PC-3 (cell line): ENCODE results near the gene WNK1. TPM values are rescaled to one million over a fixed set of nuclear protein-coding genes. Genes with fewer than 3 reads are reported as not detected.

Experiments used
- ATAC-seq: fragments of 200-7000 bp; cut with Tn5 transposase; 2 replicates; pipeline ENCODE4 v1.9.1; 2020; ENCODE audit warnings: mild to moderate bottlenecking, moderate library complexity
- BruUV-seq: library from RNA; stranded (reverse); fragments of 400-500 nt; replicated peaks from 2 replicates; lab custom pipeline; 2021; lab: Mats Ljungman, UMichigan
- CTCF ChIA-PET: fragments of 300-600 bp; sonication (Branson Sonifier 250); formaldehyde crosslinking; loops from one replicate; lab custom pipeline; 2022; ENCODE audit warnings: antibody characterized with exemption; lab: Charles Lee
- POLR2A ChIA-PET: fragments of 300-600 bp; sonication (Branson Sonifier 250); formaldehyde crosslinking; loops from one replicate; lab custom pipeline; 2022; ENCODE audit warnings: antibody characterized with exemption; ENCODE audit not compliant: unreplicated experiment; lab: Charles Lee
- DNase-seq: peaks from one replicate; pipeline ENCODE4 v3.0.0-alpha.2; 2015
- H2AFZ ChIP-seq: fragments of 300-600 bp; sonication (generic); 2 replicates; pipeline ENCODE4 v1.6.0; 2016; ENCODE audit warnings: antibody characterized with exemption, low read length
- H3F3A ChIP-seq: fragments of 300-600 bp; sonication (generic); one replicate; pipeline ENCODE4 v1.6.0; 2017; ENCODE audit warnings: antibody characterized with exemption, low read length, control low read depth, mild to moderate bottlenecking; ENCODE audit not compliant: unreplicated experiment
- H3K27ac ChIP-seq: fragments of 300-600 bp; sonication (generic); 2 replicates; pipeline ENCODE4 v1.5.1; 2016; ENCODE audit warnings: mild to moderate bottlenecking, low read length
- H3K27me3 ChIP-seq: fragments of 300-600 bp; sonication (generic); 2 replicates; pipeline ENCODE4 v1.6.1; 2016; ENCODE audit warnings: low read length, mixed read lengths
- H3K36me3 ChIP-seq: fragments of 300-600 bp; sonication (generic); 2 replicates; pipeline ENCODE4 v1.6.1; 2016; ENCODE audit warnings: low read depth, mixed run types, low read length, mixed read lengths
- H3K4me1 ChIP-seq: fragments of 300-600 bp; sonication (generic); 2 replicates; pipeline ENCODE4 v1.5.1; 2016; ENCODE audit warnings: low read length; ENCODE audit not compliant: insufficient read depth
- H3K4me2 ChIP-seq: fragments of 300-600 bp; sonication (generic); 2 replicates; pipeline ENCODE4 v1.6.0; 2016; ENCODE audit warnings: low read length
- H3K4me3 ChIP-seq: fragments of 300-600 bp; sonication (generic); 2 replicates; pipeline ENCODE4 v1.5.1; 2016; ENCODE audit warnings: mild to moderate bottlenecking, low read length, mixed read lengths
- H3K79me2 ChIP-seq: fragments of 300-600 bp; sonication (generic); 2 replicates; pipeline ENCODE4 v1.6.1; 2017; ENCODE audit warnings: low read length, mixed read lengths
- H3K9ac ChIP-seq: fragments of 300-600 bp; sonication (generic); 2 replicates; pipeline ENCODE4 v1.6.0; 2016; ENCODE audit warnings: mild to moderate bottlenecking, low read length
- H3K9me2 ChIP-seq: fragments of 300-600 bp; sonication (generic); replicated peaks from 2 replicates; pipeline ENCODE4 v1.6.1; 2016; ENCODE audit warnings: mixed run types, low read length, mixed read lengths
- H3K9me3 ChIP-seq: fragments of 300-600 bp; sonication (generic); 2 replicates; pipeline ENCODE4 v1.6.1; 2016; ENCODE audit warnings: low read length, mixed read lengths
- H4K20me1 ChIP-seq: fragments of 300-600 bp; sonication (generic); 2 replicates; pipeline ENCODE4 v1.6.1; 2016; ENCODE audit warnings: low read length, mixed read lengths
- EZH2 ChIP-seq: fragments of 300-600 bp; sonication (generic); IDR thresholded peaks from one replicate; pipeline ENCODE4 v1.6.1; 2017; ENCODE audit warnings: antibody characterized with exemption, mild to moderate bottlenecking, low read length; ENCODE audit not compliant: unreplicated experiment
- EZH2phosphoT487 ChIP-seq: fragments of 300-600 bp; sonication (generic); IDR thresholded peaks from 2 replicates; pipeline ENCODE4 v1.6.1; 2018; ENCODE audit warnings: mild to moderate bottlenecking, antibody characterized with exemption, low read length, borderline replicate concordance
- intact Hi-C: fragments of 100-400 bp; cut with micrococcal nuclease; formaldehyde crosslinking; loops from 2 replicates; pipeline ENCODE4 v1.9.0; 2023
- total RNA-seq: library from RNA; depleted of rRNA; stranded (reverse); fragments of >200 nt; gene quantifications from 2 replicates; pipeline ENCODE4 v1.2.3, GENCODE V29; 2014
- TF ChIP-seq, protein P1 (sequence below): fragments of 300-600 bp; sonication (generic); conservative IDR thresholded peaks from 2 replicates; pipeline ENCODE4 v1.5.1; 2017; ENCODE audit warnings: antibody characterized with exemption, low read depth, mild to moderate bottlenecking, low read length

Gene WNK1
- total RNA-seq, 1 experiment from 2014 or later: 44.5 TPM

DNA sequence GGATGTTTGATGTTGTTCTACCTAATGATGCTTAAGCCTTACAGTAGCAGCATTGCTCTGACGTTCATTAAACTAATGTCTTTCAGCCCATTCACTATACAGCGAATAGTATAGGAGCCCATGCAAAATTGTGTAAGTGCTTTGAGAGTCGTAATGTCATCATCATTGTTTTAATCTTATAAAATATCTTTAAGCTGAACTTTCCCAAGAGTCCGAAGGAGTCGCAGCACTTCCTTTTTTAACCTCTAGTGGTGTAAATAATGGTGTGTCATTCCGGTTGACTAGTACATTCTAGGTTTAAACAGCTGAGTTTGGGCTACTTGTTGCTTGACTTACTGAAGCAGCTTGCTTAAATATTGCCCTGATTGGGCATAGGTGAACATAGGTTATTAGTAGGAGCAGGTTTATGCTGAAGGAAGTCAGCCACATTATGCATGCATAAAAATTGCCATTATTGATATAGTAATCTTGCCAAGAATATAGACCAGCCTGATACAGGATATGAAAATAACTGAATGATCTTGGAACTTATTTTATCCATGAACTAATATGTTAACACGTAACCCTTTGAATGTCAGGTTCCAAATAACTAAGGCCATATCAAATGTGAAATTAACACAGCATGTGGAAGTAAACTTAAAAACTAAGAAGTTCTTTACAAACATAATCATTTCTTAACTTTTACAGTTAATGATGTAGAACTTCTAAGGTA lies 2.6 kb downstream of the WNK1 start:
- H3K4me2 ChIP-seq: peak overlapping the region; percentile 84
- no peak overlapping the region; the same call in 1 of the 2 replicates for H3K27ac ChIP-seq
- H3K27me3 ChIP-seq: no peaks in the 10 kb centered on the region
- no peaks in the 10 kb centered on the region for H3F3A ChIP-seq
- TF ChIP-seq, protein P1, sequence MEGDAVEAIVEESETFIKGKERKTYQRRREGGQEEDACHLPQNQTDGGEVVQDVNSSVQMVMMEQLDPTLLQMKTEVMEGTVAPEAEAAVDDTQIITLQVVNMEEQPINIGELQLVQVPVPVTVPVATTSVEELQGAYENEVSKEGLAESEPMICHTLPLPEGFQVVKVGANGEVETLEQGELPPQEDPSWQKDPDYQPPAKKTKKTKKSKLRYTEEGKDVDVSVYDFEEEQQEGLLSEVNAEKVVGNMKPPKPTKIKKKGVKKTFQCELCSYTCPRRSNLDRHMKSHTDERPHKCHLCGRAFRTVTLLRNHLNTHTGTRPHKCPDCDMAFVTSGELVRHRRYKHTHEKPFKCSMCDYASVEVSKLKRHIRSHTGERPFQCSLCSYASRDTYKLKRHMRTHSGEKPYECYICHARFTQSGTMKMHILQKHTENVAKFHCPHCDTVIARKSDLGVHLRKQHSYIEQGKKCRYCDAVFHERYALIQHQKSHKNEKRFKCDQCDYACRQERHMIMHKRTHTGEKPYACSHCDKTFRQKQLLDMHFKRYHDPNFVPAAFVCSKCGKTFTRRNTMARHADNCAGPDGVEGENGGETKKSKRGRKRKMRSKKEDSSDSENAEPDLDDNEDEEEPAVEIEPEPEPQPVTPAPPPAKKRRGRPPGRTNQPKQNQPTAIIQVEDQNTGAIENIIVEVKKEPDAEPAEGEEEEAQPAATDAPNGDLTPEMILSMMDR: peak; percentile 51
- no peak for TF ChIP-seq EZH2
- H3K4me3 ChIP-seq: peak overlapping the region; percentile 92
- H3K4me1 ChIP-seq: peaks cover 23% of the 10 kb centered on the region
- intact Hi-C loops: loop anchor here (1.0 to 10.0 kb wide), 4 partner anchors 22 to 190 kb away; partner anchors contain the start of gene RAD52
- BruUV-seq: no TSS peak
- H4K20me1 ChIP-seq: peaks cover 47% of the 10 kb centered on the region
- H3K36me3 ChIP-seq: no peaks in the 10 kb centered on the region
- peak overlapping the region; percentile 85 for H3K9ac ChIP-seq
- ChIA-PET POLR2A (interaction anchor here (0.6 kb wide), 1 partner anchor 37 kb away, joined by 3 read pairs; no protein-coding TSS in a partner anchor), CTCF (interaction anchor here (0.6 to 1.0 kb wide), 2 partner anchors 59 to 145 kb away, joined by 3 to 13 read pairs; no protein-coding TSS in a partner anchor)
- H2AFZ ChIP-seq: no peak overlapping the region
- peaks cover 72% of the 10 kb centered on the region for H3K79me2 ChIP-seq
- DNase-seq (peak; percentile 76), ATAC-seq (peak; percentile 6; the same call in 1 of the 2 replicates)
- H3K9me2 ChIP-seq: no peaks in the 10 kb centered on the region
- H3K9me3 ChIP-seq: no peaks in the 10 kb centered on the region

DNA sequence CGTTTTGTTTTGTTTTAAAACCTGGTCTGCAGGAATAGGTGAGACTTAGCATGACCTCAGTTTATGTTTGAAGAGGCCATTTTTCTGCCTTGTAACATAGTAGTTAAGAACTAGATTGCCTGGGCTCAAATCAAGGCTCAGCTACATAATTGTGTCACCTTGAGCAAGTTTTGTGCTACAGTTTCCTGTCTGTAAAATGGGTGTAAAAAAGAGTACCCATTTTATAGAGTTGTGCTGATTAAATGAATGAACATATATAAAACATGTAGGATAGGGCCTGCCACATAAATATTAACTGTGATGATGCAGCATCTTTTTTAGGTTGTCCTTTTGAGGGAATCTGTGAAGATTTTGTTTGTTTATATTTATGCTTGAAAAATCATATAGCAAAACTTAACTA lies 7.2 kb downstream of the WNK1 start:
- Histone ChIP-seq H3K9ac (no peak overlapping the region), H3K4me3 (no peak overlapping the region), H3K27ac (no peak overlapping the region), H4K20me1 (peaks cover 42% of the 10 kb centered on the region), H3K36me3 (no peaks in the 10 kb centered on the region), H2AFZ (no peak overlapping the region), H3K4me2 (no peak overlapping the region), H3F3A (no peaks in the 10 kb centered on the region), H3K9me3 (no peaks in the 10 kb centered on the region), H3K27me3 (no peaks in the 10 kb centered on the region), H3K9me2 (no peaks in the 10 kb centered on the region), H3K4me1 (peaks cover 9% of the 10 kb centered on the region; the same call in 1 of the 2 replicates), H3K79me2 (peaks cover 100% of the 10 kb centered on the region)
- intact Hi-C loops: loop anchor here (5.0 to 10.0 kb wide), 2 partner anchors 33 to 185 kb away; partner anchors contain the start of gene RAD52
- TF ChIP-seq, protein P1: no peak
- TF ChIP-seq EZH2phosphoT487: no peak
- TF ChIP-seq EZH2: no peak
- DNase-seq: no peak
- BruUV-seq: no TSS peak
- ChIA-PET POLR2A (no interaction called here), CTCF (no interaction called here)
- ATAC-seq: no peak

DNA sequence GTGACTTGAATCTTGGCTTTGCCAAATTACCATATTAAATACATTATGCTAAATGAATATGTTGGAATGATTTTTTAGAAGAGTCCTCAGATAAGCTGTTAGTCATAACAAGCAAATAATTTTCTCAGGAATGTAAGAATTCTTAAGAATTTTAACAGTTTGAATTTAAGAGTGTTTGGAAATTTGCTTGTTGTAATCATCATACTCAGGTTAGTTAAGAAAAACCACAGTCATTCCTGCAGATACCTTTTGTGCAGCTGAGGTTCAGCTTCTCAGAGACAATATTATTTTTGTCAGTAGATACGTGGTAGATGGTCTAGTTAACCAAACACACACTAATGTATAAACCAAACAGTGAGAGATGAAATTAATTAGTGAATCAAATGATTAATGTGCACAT lies 8.9 kb downstream of the WNK1 start:
- DNase-seq: no peak
- Histone ChIP-seq H3K4me1 (peaks cover 9% of the 10 kb centered on the region; the same call in 1 of the 2 replicates), H4K20me1 (peaks cover 27% of the 10 kb centered on the region), H3K4me2 (no peak overlapping the region), H2AFZ (no peak overlapping the region), H3K27me3 (no peaks in the 10 kb centered on the region), H3K9me2 (no peaks in the 10 kb centered on the region), H3K79me2 (peaks cover 100% of the 10 kb centered on the region), H3K27ac (no peak overlapping the region), H3K4me3 (no peak overlapping the region), H3K9ac (no peak overlapping the region), H3F3A (no peaks in the 10 kb centered on the region), H3K9me3 (no peaks in the 10 kb centered on the region), H3K36me3 (no peaks in the 10 kb centered on the region)
- ChIA-PET POLR2A (no interaction called here), CTCF (no interaction called here)
- BruUV-seq: no TSS peak
- ATAC-seq: no peak
- TF ChIP-seq EZH2 (no peak), EZH2phosphoT487 (no peak)
- TF ChIP-seq, protein P1: no peak
- intact Hi-C loops: no loop called here
